Left lung (tissue), 10 donors: Measurements from ENCODE around the gene C1QTNF6. TPM values are rescaled to one million over a fixed set of nuclear protein-coding genes. Genes with fewer than 3 reads are reported as not detected.

Source experiments
- ATAC-seq: fragments of 200-7000 bp; cut with Tn5 transposase; one replicate; pipeline ENCODE4 v1.9.1; 2020; ENCODE audit warnings: moderate library complexity
- DNase-seq, 4 donors: peaks; one replicate each; pipeline ENCODE4 v3.0.0-alpha.2; 2013 to 2020
- H3K27ac ChIP-seq, 2 donors: fragments of 200-600 bp; sonication (generic) in 1 of 2; one replicate each; pipeline versions ENCODE4 v1.5.0 to v1.8.0; 2020 to 2021
- H3K27me3 ChIP-seq, 2 donors: fragments of 200-600 bp; sonication (generic) in 1 of 2; one replicate each; pipeline versions ENCODE4 v1.5.0 to v1.8.0; 2020 to 2021
- H3K36me3 ChIP-seq, 2 donors: fragments of 200-600 bp; sonication (generic) in 1 of 2; one replicate each; pipeline versions ENCODE4 v1.5.0 to v1.8.0; 2020 to 2021
- H3K4me1 ChIP-seq, 2 donors: fragments of 200-600 bp; one replicate each; pipeline ENCODE4 v1.8.0; 2021
- H3K4me3 ChIP-seq, 2 donors: fragments of 200-600 bp; sonication (generic) in 1 of 2; one replicate each; pipeline versions ENCODE4 v1.5.0 to v1.8.0; 2020 to 2021; ENCODE audit warnings: mild to moderate bottlenecking in 1 of 2
- H3K9me3 ChIP-seq, 2 donors: fragments of 200-600 bp; sonication (generic) in 1 of 2; one replicate each; pipeline versions ENCODE4 v1.5.0 to v1.8.0; 2020 to 2021
- CTCF ChIP-seq, 2 donors: fragments of 200-600 bp; sonication (generic) in 1 of 2; IDR thresholded peaks; one replicate each; pipeline versions ENCODE4 v1.5.0 to v1.8.0; 2021; ENCODE audit warnings: antibody characterized with exemption in 2 of 2
- intact Hi-C, 2 donors: fragments of 100-400 bp; cut with DNase I; formaldehyde crosslinking; loops; one replicate each; pipeline versions ENCODE4 v1.11.2 to v1.14.2; 2022
- polyA plus RNA-seq, 6 donors: library from polyadenylated mRNA; unstranded; fragments of 120-200 nt; gene quantifications; one replicate each; pipeline ENCODE4 v1.2.1, GENCODE V29; 2013; ENCODE audit not compliant: insufficient read length in 6 of 6
- total RNA-seq, 2 donors: library from RNA; stranded (reverse); fragmentation: NEBNext Ultra II Directional; extraction: Animal tissue kit (Norgen Biotek cat#: 25700); gene quantifications; one replicate each; pipeline ENCODE4 v1.2.1, GENCODE V29; 2021
- donor health status: DM: no; HTN: yes; CAD: no.
- donor health status: DM: no; HTN: no; CAD: no.

The C1QTNF6 gene
- total and polyA plus RNA-seq, 8 donors = 7.2 to 28.8 (median 24.4) TPM

GRCh38 chr22:37192204-37192603 is 4.2 kb upstream of the C1QTNF6 start:
- no peak for ATAC-seq

GRCh38 chr22:37190262-37190780 is 2.3 kb upstream of the C1QTNF6 start:
- no peaks in the 10 kb centered on the region for H3K9me3 ChIP-seq
- ATAC-seq = no peak
- no peak overlapping the region for H3K4me3 ChIP-seq
- DNase-seq = no peak
- H3K4me1 ChIP-seq = peaks cover 21 to 39% of the 10 kb centered on the region in 2 donors
- H3K36me3 ChIP-seq = no peaks in the 10 kb centered on the region
- intact Hi-C loops = no loop called here
- H3K27me3 ChIP-seq = no peaks in the 10 kb centered on the region
- TF ChIP-seq CTCF (IDR thresholded peaks at IDR 0.05) = no peak
- H3K27ac ChIP-seq = no peak overlapping the region

More at GRCh38 chr22:37192204-37192603, 4.2 kb upstream of the C1QTNF6 start:
- H3K27me3 ChIP-seq = no peaks in the 10 kb centered on the region
- no peak for DNase-seq
- no peaks in the 10 kb centered on the region for H3K9me3 ChIP-seq
- no peak overlapping the region for H3K4me3 ChIP-seq
- peaks cover 28 to 39% of the 10 kb centered on the region in 2 donors for H3K4me1 ChIP-seq
- intact Hi-C loops = no loop called here
- H3K36me3 ChIP-seq = no peaks in the 10 kb centered on the region
- no peak for TF ChIP-seq CTCF (IDR thresholded peaks at IDR 0.05)
- H3K27ac ChIP-seq = no peak overlapping the region

GRCh38 chr22:37188901-37189466 is 937 bp upstream of the C1QTNF6 start:
- peak overlapping the region; percentile 81 to 83 for H3K27ac ChIP-seq
- H3K4me3 ChIP-seq = no peak overlapping the region
- intact Hi-C loops = no loop called here
- H3K4me1 ChIP-seq = peaks cover 21 to 42% of the 10 kb centered on the region in 2 donors
- no peaks in the 10 kb centered on the region for H3K9me3 ChIP-seq
- H3K27me3 ChIP-seq = no peaks in the 10 kb centered on the region
- TF ChIP-seq CTCF (IDR thresholded peaks at IDR 0.05) = no peak
- DNase-seq (no peak), ATAC-seq (no peak)
- no peaks in the 10 kb centered on the region for H3K36me3 ChIP-seq

GRCh38 chr22:37187552-37187890 is 526 bp downstream of the C1QTNF6 start:
- H3K9me3 ChIP-seq = no peaks in the 10 kb centered on the region
- ATAC-seq = peak; percentile 46
- H3K36me3 ChIP-seq = no peaks in the 10 kb centered on the region
- peak overlapping the region; percentile 81 to 83 for H3K27ac ChIP-seq
- intact Hi-C loops = no loop called here
- no peaks in the 10 kb centered on the region for H3K27me3 ChIP-seq
- no peak for TF ChIP-seq CTCF (IDR thresholded peaks at IDR 0.05)
- peaks cover 21 to 42% of the 10 kb centered on the region in 2 donors for H3K4me1 ChIP-seq
- no peak for DNase-seq
- peak overlapping the region; percentile 27 to 35 for H3K4me3 ChIP-seq

- DNase-seq = peak in 1 of 4 donors; percentile 15
- intact Hi-C loops = no loop called here
- no peak for TF ChIP-seq CTCF (IDR thresholded peaks at IDR 0.05)
- Histone ChIP-seq H3K9me3 (no peaks in the 10 kb centered on the region), H3K27ac (peak overlapping the region; percentile 81 to 83), H3K36me3 (no peaks in the 10 kb centered on the region), H3K27me3 (no peaks in the 10 kb centered on the region), H3K4me3 (peak overlapping the region; percentile 27 to 35), H3K4me1 (peaks cover 21 to 42% of the 10 kb centered on the region in 2 donors)
- no peak for ATAC-seq
These were observed 987 bp downstream of the C1QTNF6 start for GRCh38 chr22:37186997-37187522.
